Measurements from ENCODE around the gene SETBP1. TPM values are rescaled to one million over a fixed set of nuclear protein-coding genes. Genes with fewer than 3 reads are reported as not detected.

The SETBP1 gene
- total and polyA plus RNA-seq, 2 of the 13 experiments (the other 11 are each of a cell fraction or from before 2014, with no cell fraction given): 0.18 to 0.65 TPM

GRCh38 chr18:44736664-44737380 is 56.1 kb downstream of the SETBP1 start:
- FAIRE-seq (no peak), DNase-seq (ENCODE audit: low spot score) (no peak), ATAC-seq (no peak)
- Histone ChIP-seq H3K4me2 (ENCODE audit: low read depth, low read length) (no peak overlapping the region), H3K27ac (ENCODE audit: extremely low read length, insufficient read depth, low read length) (no peak overlapping the region), H3K36me3 (replicated peaks in 1 of 2; ENCODE audit: control insufficient read depth in 1 of 2, insufficient read depth in 2 of 2, low read length in 2 of 2) (no peaks in the 10 kb centered on the region), H3K27me3 (ENCODE audit: control insufficient read depth in 1 of 2, insufficient read depth in 2 of 2, low read length in 2 of 2) (peaks cover 0 to 2% of the 10 kb centered on the region in 2 experiments; a peak in 1 of 5 replicates), H3K9me3 (ENCODE audit: low read length) (no peaks in the 10 kb centered on the region), H3K79me2 (ENCODE audit: insufficient read depth, low read length) (no peaks in the 10 kb centered on the region), H4K20me1 (ENCODE audit: insufficient read depth, low read length) (no peaks in the 10 kb centered on the region), H3K4me3 (replicated peaks in 1 of 3; ENCODE audit: insufficient read depth in 1 of 3, low read depth in 2 of 3, low read length in 3 of 3) (no peak overlapping the region), H2AFZ (ENCODE audit: low read length) (no peak overlapping the region), H3K9ac (ENCODE audit: insufficient read depth, low read depth, low read length) (no peak overlapping the region), H3K4me1 (ENCODE audit: insufficient read depth, low read length) (no peaks in the 10 kb centered on the region)
- CTCF ChIA-PET (ENCODE audit: low intra/inter-chr PET ratio, low total read pairs): no interaction called here
- BruUV-seq (replicated peaks): no TSS peak
- 31% methylated on average over 3 of the region's 3 CpGs for WGBS (ENCODE audit: low lambda C conversion rate)
- intact Hi-C loops (cut with micrococcal nuclease; ENCODE audit: unreplicated experiment): no loop called here
- in situ Hi-C loops (cut with HindIII; ENCODE audit: extremely low pct_ligation_motif_present, low pct_unique_long_range_greater_than_20kb): no loop called here
- no peak for TF ChIP-seq PAF1 (CRISPR knock-in tag; IDR thresholded peaks at IDR 0.05)
- no peak for TF ChIP-seq ZNF260 (CRISPR knock-in tag; IDR thresholded peaks at IDR 0.05; ENCODE audit: borderline replicate concordance, low read depth)
- no peak for TF ChIP-seq KLF15 (CRISPR knock-in tag; IDR thresholded peaks at IDR 0.05; ENCODE audit: borderline replicate concordance)
- TF ChIP-seq ZNF256 (CRISPR knock-in tag; conservative IDR thresholded peaks at IDR 0.05): no peak
- TF ChIP-seq ZNF746 (CRISPR knock-in tag; IDR thresholded peaks at IDR 0.05): no peak
- TF ChIP-seq POGZ (CRISPR knock-in tag; IDR thresholded peaks at IDR 0.05): no peak
- no peak for TF ChIP-seq NAIF1 (CRISPR knock-in tag; IDR thresholded peaks at IDR 0.05; ENCODE audit: borderline replicate concordance)
- TF ChIP-seq ZNF382 (CRISPR knock-in tag; IDR thresholded peaks at IDR 0.05; ENCODE audit: borderline replicate concordance): no peak
- TF ChIP-seq ZNF441 (CRISPR knock-in tag; IDR thresholded peaks at IDR 0.05; ENCODE audit: borderline replicate concordance): no peak
- TF ChIP-seq ATF4 (CRISPR knock-in tag; IDR thresholded peaks at IDR 0.05): no peak
- TF ChIP-seq GATA4 (IDR thresholded peaks at IDR 0.05; ENCODE audit: borderline replicate concordance, low read depth): no peak
- no peak for TF ChIP-seq MAZ (IDR thresholded peaks at IDR 0.05; ENCODE audit: borderline replicate concordance, low read depth, low read length)
- TF ChIP-seq MAZ (CRISPR knock-in tag; IDR thresholded peaks at IDR 0.05; ENCODE audit: low read depth): no peak
- no peak for TF ChIP-seq ZNF264 (CRISPR knock-in tag; IDR thresholded peaks at IDR 0.05)
- TF ChIP-seq ZNF225 (CRISPR knock-in tag; IDR thresholded peaks at IDR 0.05): no peak
- TF ChIP-seq NFE2L2 (IDR thresholded peaks at IDR 0.05; ENCODE audit: low read length): no peak
- no peak for TF ChIP-seq MEIS2 (CRISPR knock-in tag; IDR thresholded peaks at IDR 0.05)
- POLR2A ChIA-PET: no interaction called here
